PFSK-1 (cell line): Measurements from ENCODE around the gene LAMP1.

Experiments
- FOXP2 ChIP-seq: optimal IDR thresholded peaks from 2 replicates; pipeline ENCODE3; 2011; ENCODE audit warnings: borderline replicate concordance, control low read depth, inconsistent platforms; ENCODE audit not compliant: insufficient read depth; ENCODE audit errors: extremely low read length, extremely low read depth
- POLR2AphosphoS5 ChIP-seq: IDR thresholded peaks from 2 replicates; pipeline ENCODE4 v1.6.1; 2012; ENCODE audit warnings: low read depth, mild to moderate bottlenecking, control low read depth, low read length, moderate library complexity
- REST ChIP-seq, 2 experiments: IDR thresholded peaks; 2 replicates each; pipeline versions ENCODE4 v1.6.1 to v1.8.0; 2011 to 2012; ENCODE audit warnings: low read depth in 2 of 2, low read length in 2 of 2, control low read depth in 1 of 2, inconsistent platforms in 1 of 2, mild to moderate bottlenecking in 1 of 2, moderate library complexity in 1 of 2; ENCODE audit not compliant: insufficient read depth in 1 of 2
- SIN3A ChIP-seq: IDR thresholded peaks from 2 replicates; pipeline ENCODE4 v1.6.1; 2012; ENCODE audit warnings: mild to moderate bottlenecking, low read length, moderate library complexity, borderline replicate concordance; ENCODE audit not compliant: insufficient read depth
- TAF1 ChIP-seq: IDR thresholded peaks from 2 replicates; pipeline ENCODE4 v1.6.1; 2012; ENCODE audit warnings: low read length, control low read depth, borderline replicate concordance; ENCODE audit not compliant: insufficient read depth

LAMP1 gene

GRCh38 chr13:113299951-113300350, 2.9 kb downstream of the LAMP1 start:
- TF ChIP-seq REST (IDR thresholded peaks at IDR 0.05; ENCODE audit: insufficient read depth in 1 of 2, low read depth in 2 of 2, low read length in 2 of 2): no peak
- no peak for TF ChIP-seq FOXP2
- no peak for TF ChIP-seq SIN3A
- no peak for TF ChIP-seq POLR2AphosphoS5
- TF ChIP-seq TAF1: no peak

GRCh38 chr13:113302986-113303385, 5.9 kb downstream of the LAMP1 start:
- TF ChIP-seq SIN3A (no peak), REST (IDR thresholded peaks at IDR 0.05; ENCODE audit: insufficient read depth in 1 of 2, low read depth in 2 of 2, low read length in 2 of 2) (no peak), POLR2AphosphoS5 (no peak), TAF1 (no peak), FOXP2 (no peak)

- no peak for TF ChIP-seq FOXP2
- TF ChIP-seq POLR2AphosphoS5: no peak
- no peak for TF ChIP-seq REST (IDR thresholded peaks at IDR 0.05; ENCODE audit: insufficient read depth in 1 of 2, low read depth in 2 of 2, low read length in 2 of 2)
- TF ChIP-seq TAF1: no peak
- no peak for TF ChIP-seq SIN3A
Observed at GRCh38 chr13:113304121-113304520, 7.1 kb downstream of the LAMP1 start.

GRCh38 chr13:113305208-113305607, 8.2 kb downstream of the LAMP1 start:
- TF ChIP-seq TAF1 (no peak), FOXP2 (no peak), POLR2AphosphoS5 (no peak), REST (IDR thresholded peaks at IDR 0.05; ENCODE audit: insufficient read depth in 1 of 2, low read depth in 2 of 2, low read length in 2 of 2) (no peak), SIN3A (no peak)

- TF ChIP-seq TAF1 (no peak), REST (IDR thresholded peaks at IDR 0.05; ENCODE audit: insufficient read depth in 1 of 2, low read depth in 2 of 2, low read length in 2 of 2) (no peak), POLR2AphosphoS5 (no peak), FOXP2 (no peak), SIN3A (no peak)
Observed at GRCh38 chr13:113307491-113307890, 10.5 kb downstream of the LAMP1 start.
